ENCODE data around the gene RUFY1.
"Not testable (repeated sequence)": the region's sequence is repeated elsewhere in the genome, so short reads cannot be mapped to it uniquely, and the experiment has no call there.

RUFY1 gene

DNA sequence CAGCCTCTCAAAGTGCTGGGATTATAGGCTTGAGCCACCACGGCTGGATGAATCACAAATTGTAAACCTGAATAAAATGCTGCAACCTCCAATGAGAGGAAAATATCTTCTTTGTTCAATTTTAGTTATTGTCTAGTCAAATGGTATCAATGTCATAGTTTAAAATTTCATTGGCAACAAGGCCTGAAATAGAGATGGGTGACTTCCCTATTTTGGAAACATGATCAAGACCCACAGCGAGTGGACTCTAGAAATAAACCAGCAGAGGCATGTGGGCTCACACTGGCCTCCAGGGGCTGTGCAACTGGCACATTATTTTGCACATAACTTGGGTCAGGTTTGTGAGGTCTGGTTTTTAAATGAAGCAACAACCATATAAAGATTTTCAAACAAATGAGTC lies 102.8 kb downstream of the RUFY1 start:
- H3K36me3 ChIP-seq (ENCODE audit: control insufficient read depth, insufficient read depth, low read length); DNase-seq (ENCODE audit: extremely low read depth, insufficient read length); H3K27me3 ChIP-seq (replicated peaks; ENCODE audit: control insufficient read depth, insufficient read depth, low read length); H3K4me3 ChIP-seq (replicated peaks; ENCODE audit: low read depth, low read length): not testable (repeated sequence)

DNA sequence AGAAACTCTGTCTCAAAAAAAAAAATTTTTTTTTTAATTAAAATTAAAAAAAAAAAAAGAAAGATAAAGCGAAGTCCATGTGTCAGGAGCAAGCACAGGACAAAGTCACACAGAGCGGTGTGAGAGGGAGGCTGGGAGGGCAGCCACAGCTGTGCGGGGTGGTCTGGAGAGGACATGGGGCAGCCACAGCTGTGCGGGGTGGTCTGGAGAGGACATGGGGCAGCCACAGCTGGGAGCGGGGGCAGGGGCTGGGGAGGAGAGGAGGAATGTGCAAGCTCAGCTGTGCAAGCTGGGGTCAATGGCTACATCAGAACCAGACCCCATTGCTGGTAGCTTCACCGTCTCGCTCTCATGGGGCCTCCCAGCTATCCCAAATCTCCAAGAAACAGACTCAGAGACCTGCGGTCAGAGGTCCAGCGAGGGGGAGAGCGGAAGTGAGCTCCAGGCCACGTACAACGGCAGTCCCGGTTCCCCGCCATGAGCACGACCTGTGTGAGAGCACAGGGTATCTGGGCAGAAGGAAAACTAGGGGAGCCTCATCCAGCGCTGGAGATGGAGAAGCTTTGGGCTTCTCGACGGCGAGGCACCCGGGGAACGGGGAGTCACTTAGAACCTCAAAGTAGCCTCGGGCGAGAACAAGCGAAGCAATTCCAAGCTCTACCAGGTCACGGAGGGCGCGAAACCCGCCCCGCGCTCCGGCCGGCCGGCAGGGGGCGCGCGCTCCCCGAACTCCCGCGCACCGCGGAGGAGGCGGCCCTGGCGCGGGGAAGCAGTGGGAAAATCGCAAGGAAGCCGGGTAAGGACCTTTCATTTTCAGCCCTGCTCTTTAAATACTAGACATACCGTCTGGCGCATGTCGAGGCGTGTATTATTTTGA lies 107.2 kb downstream of the RUFY1 start:
- H3K36me3 ChIP-seq (ENCODE audit: control insufficient read depth, insufficient read depth, low read length); DNase-seq (ENCODE audit: extremely low read depth, insufficient read length); H3K4me3 ChIP-seq (replicated peaks; ENCODE audit: low read depth, low read length): not testable (repeated sequence)

DNA sequence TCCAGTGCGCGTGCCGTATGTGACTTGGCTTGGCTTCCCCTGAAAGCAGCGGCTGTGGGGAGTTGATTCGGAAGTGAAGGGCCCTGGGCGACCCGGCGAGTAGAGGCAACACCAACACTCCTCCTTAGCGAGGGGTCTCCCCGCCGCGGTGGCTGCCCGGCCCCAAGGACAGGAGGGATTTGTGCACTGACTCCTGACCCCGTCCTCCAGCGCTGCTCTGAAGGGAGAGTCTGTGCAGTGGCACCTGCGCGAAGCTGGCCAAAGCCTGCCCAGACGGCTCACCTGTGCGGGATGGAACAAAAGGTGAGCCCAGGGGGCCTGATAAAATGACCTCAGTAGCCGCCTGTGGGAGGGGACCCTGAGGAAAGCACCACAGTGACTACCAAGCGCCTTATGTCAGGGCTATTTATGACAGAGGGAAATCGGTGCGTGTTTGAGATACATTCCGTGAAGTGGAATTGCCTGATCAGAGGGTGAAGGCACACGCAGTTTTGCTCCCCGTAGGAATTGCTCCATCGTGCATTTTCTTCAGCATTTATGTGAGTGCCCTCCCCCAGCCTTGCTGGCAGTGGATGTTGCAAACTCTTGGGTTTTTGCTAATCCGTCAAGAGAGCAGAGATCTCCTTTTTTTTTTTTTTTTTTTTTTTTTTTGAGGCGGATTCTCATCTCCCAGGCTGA lies 108.0 kb downstream of the RUFY1 start:
- H3K27me3 ChIP-seq (replicated peaks; ENCODE audit: control insufficient read depth, insufficient read depth, low read length); H3K36me3 ChIP-seq (ENCODE audit: control insufficient read depth, insufficient read depth, low read length): not testable (repeated sequence)
- peak; percentile 22 for DNase-seq (ENCODE audit: extremely low read depth, insufficient read length)
- peak overlapping the region; percentile 61 for H3K4me3 ChIP-seq (replicated peaks; ENCODE audit: low read depth, low read length)

More for the DNA sequence above, 107.2 kb downstream of the RUFY1 start:
- H3K27me3 ChIP-seq (replicated peaks; ENCODE audit: control insufficient read depth, insufficient read depth, low read length): not testable (repeated sequence)

Measured in GM06990 (cell line).